Neural cell (in vitro differentiated cells): ENCODE measurements around the gene E2F1.

Experiments
- CTCF ChIP-seq: fragments of 450-650 bp; IDR thresholded peaks from 2 replicates; pipeline ENCODE4 v1.5.1; 2014; ENCODE audit warnings: antibody characterized with exemption, mild to moderate bottlenecking, moderate library complexity; ENCODE audit not compliant: poor library complexity, severe bottlenecking
- EP300 ChIP-seq: fragments of 450-650 bp; conservative IDR thresholded peaks from 2 replicates; pipeline ENCODE4 v1.6.1; 2014; ENCODE audit warnings: antibody characterized with exemption, mild to moderate bottlenecking, moderate library complexity; ENCODE audit not compliant: poor library complexity, severe bottlenecking
- EZH2 ChIP-seq: fragments of 200-600, 300-800 bp; shearing (Covaris generic), sonication (generic); IDR thresholded peaks from 2 replicates; pipeline ENCODE4 v1.6.1; 2014; ENCODE audit warnings: antibody characterized with exemption, low read length, borderline replicate concordance, mild to moderate bottlenecking; ENCODE audit not compliant: insufficient read depth, poor library complexity, severe bottlenecking
- RAD21 ChIP-seq: fragments of 450-650 bp; conservative IDR thresholded peaks from 2 replicates; pipeline ENCODE4 v1.6.1; 2014; ENCODE audit warnings: antibody characterized with exemption, mild to moderate bottlenecking, moderate library complexity
- SMC3 ChIP-seq: fragments of 450-650 bp; conservative IDR thresholded peaks from 2 replicates; pipeline ENCODE4 v1.6.1; 2014; ENCODE audit warnings: antibody characterized with exemption, mild to moderate bottlenecking, moderate library complexity; ENCODE audit not compliant: poor library complexity

- TF ChIP-seq EZH2 = no peak
- TF ChIP-seq CTCF = no peak
- TF ChIP-seq SMC3 = no peak
- TF ChIP-seq RAD21 = no peak
- no peak for TF ChIP-seq EP300
These were observed 27.3 kb downstream of the E2F1 start for GRCh38 chr20:33658929-33659328.
